Epithelial cell of proximal tubule (primary cell): Measurements from ENCODE around the gene E2F3. TPM values are rescaled to one million over a fixed set of nuclear protein-coding genes. Genes with fewer than 3 reads are reported as not detected.

ENCODE experiments used
- DNase-seq: peaks from one replicate; pipeline ENCODE4 v3.0.0-alpha.2; 2011; ENCODE audit warnings: low read depth
- H3K4me3 ChIP-seq: 2 replicates; pipeline ENCODE4 v1.5.1; 2011; ENCODE audit warnings: low read depth, mild to moderate bottlenecking, low read length
- CTCF ChIP-seq: conservative IDR thresholded peaks from 2 replicates; pipeline ENCODE4 v1.5.1; 2012; ENCODE audit warnings: low read depth, mild to moderate bottlenecking, low read length
- total RNA-seq: library from RNA; depleted of rRNA; stranded (reverse); fragments of >200 nt; gene quantifications from 2 replicates; pipeline ENCODE4 v1.2.3, GENCODE V29; 2015

Gene E2F3
- 12.5 and 13.1 TPM in 2 replicates for total RNA-seq

- peak within 1 kb of the TSS; percentile 76 for H3K4me3 ChIP-seq
- TF ChIP-seq CTCF = no peak
- DNase-seq = peak; percentile 98
Measured at GRCh38 chr6:20401205-20402091, at the start of gene E2F3. Gene E2F3, plus strand, starts transcription at chr6:20401879. Its CDS starts 354 bp downstream, at chr6:20402233.

- no peak for TF ChIP-seq CTCF
- H3K4me3 ChIP-seq = no peak overlapping the region
- DNase-seq = no peak
Measured at GRCh38 chr6:20352346-20352745, 49.3 kb upstream of the E2F3 start.

- DNase-seq = no peak
- H3K4me3 ChIP-seq = no peak overlapping the region
- no peak for TF ChIP-seq CTCF
Measured at GRCh38 chr6:20353134-20353533, 48.5 kb upstream of the E2F3 start.

- no peak for DNase-seq
- no peak overlapping the region for H3K4me3 ChIP-seq
- TF ChIP-seq CTCF = no peak
Measured at GRCh38 chr6:20354366-20354765, 47.3 kb upstream of the E2F3 start.

- no peak for DNase-seq
- no peak overlapping the region for H3K4me3 ChIP-seq
- no peak for TF ChIP-seq CTCF
Measured at GRCh38 chr6:20360471-20361119, 41.1 kb upstream of the E2F3 start.

- no peak for TF ChIP-seq CTCF
Measured at GRCh38 chr6:20362623-20363022, 39.1 kb upstream of the E2F3 start.

GRCh38 chr6:20364327-20364726 is 37.4 kb upstream of the E2F3 start:
- no peak for TF ChIP-seq CTCF
- DNase-seq = no peak
- H3K4me3 ChIP-seq = no peak overlapping the region

More at GRCh38 chr6:20362623-20363022, 39.1 kb upstream of the E2F3 start:
- no peak overlapping the region for H3K4me3 ChIP-seq
- no peak for DNase-seq
